NT2/D1 (cell line): ENCODE measurements around the gene EPS8L3.

Experiments
- DNase-seq: peaks from one replicate; pipeline ENCODE4 v3.0.0-alpha.2; 2011; ENCODE audit warnings: low read depth, low spot score
- H3K27me3 ChIP-seq: 2 replicates; pipeline ENCODE4 v1.6.0; 2011; ENCODE audit warnings: mild to moderate bottlenecking; ENCODE audit not compliant: insufficient read length, insufficient read depth
- H3K36me3 ChIP-seq: 2 replicates; pipeline ENCODE4 v1.6.1; 2011; ENCODE audit warnings: mild to moderate bottlenecking, low read length, mixed read lengths; ENCODE audit not compliant: insufficient read depth, insufficient read length
- H3K4me1 ChIP-seq: 2 replicates; pipeline ENCODE4 v1.5.1; 2011; ENCODE audit not compliant: insufficient read depth, insufficient read length
- H3K4me3 ChIP-seq: 2 replicates; pipeline ENCODE4 v1.5.1; 2011; ENCODE audit warnings: low read depth; ENCODE audit not compliant: insufficient read length
- H3K9ac ChIP-seq: 2 replicates; pipeline ENCODE4 v1.6.0; 2011; ENCODE audit warnings: low read depth; ENCODE audit not compliant: insufficient read length
- H3K9me3 ChIP-seq: 2 replicates; pipeline ENCODE4 v1.5.1; 2011; ENCODE audit warnings: mild to moderate bottlenecking, low read length; ENCODE audit not compliant: insufficient read depth
- SUZ12 ChIP-seq: IDR thresholded peaks from 2 replicates; pipeline ENCODE4 v1.6.1; 2011; ENCODE audit not compliant: insufficient read length, insufficient read depth; ENCODE audit errors: extremely low read depth
- YY1 ChIP-seq: IDR thresholded peaks from 2 replicates; pipeline ENCODE4 v1.6.1; 2011; ENCODE audit not compliant: insufficient read length, insufficient read depth
- ZNF274 ChIP-seq: IDR thresholded peaks from 2 replicates; pipeline ENCODE4 v1.6.1; 2011; ENCODE audit warnings: mild to moderate bottlenecking, low read depth, low read length

EPS8L3 gene

DNA sequence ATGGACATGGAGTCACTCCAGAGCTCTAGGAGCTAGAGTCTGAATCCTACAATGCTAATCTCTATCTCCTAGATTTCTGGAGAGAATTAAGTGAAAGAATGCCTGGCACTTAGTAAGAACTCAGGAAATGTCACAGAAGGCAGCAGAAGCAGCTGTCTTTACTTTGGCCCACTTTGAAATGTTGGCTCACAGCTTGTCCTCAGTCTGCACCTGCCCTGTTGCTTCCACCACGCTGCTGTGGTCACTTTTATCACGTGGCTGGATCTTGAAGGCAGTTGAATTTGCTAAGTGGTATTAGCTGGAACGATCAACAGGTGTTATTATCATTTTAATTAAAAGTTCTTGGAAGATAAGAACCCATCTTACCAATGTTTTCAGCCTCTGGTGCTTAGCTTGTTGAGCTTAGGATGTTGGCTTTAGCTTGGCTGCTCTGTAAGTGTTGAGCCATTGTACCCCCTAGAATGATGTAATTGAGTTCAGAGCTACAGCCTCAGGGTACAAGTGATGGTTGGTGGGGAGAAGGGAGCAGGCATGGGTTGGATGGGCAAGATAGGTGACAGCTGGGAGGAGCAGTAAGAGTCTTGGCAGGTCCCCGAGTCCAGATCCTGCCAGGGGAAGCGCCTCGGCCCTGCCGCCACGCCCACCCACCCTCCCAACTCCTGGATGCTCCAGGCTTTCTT, 41.9 kb upstream of the EPS8L3 start:
- no peak for TF ChIP-seq YY1
- no peak for DNase-seq
- Histone ChIP-seq H3K36me3 (no peaks in the 10 kb centered on the region), H3K9me3 (no peaks in the 10 kb centered on the region), H3K4me3 (no peak overlapping the region), H3K9ac (no peak overlapping the region), H3K4me1 (peaks cover 2% of the 10 kb centered on the region), H3K27me3 (no peaks in the 10 kb centered on the region)

DNA sequence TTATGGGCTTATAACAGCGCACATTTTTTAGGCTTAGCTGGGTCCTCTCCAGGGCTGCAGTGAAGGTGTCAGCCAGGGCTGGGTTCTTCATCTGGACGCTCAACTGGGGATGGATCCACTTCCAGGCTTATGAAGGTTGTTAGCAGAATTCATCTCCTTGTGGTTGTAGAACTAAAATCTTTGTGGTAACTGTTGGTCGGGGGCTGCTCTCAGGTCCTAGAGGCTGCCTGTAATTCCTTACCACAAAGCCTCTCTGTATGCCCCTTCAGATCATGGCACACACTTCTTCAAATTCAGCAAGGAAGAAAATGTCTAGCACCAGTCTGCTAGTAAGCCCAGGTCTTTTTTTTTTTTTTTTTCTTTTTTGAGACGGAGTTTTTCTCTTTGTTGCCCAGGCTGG, 40.9 kb upstream of the EPS8L3 start:
- Histone ChIP-seq H3K9me3 (no peaks in the 10 kb centered on the region), H3K27me3 (no peaks in the 10 kb centered on the region), H3K36me3 (no peaks in the 10 kb centered on the region), H3K4me3 (no peak overlapping the region), H3K9ac (no peak overlapping the region), H3K4me1 (peaks cover 2% of the 10 kb centered on the region)
- no peak for TF ChIP-seq ZNF274
- no peak for TF ChIP-seq SUZ12
- TF ChIP-seq YY1 = no peak
- no peak for DNase-seq

DNA sequence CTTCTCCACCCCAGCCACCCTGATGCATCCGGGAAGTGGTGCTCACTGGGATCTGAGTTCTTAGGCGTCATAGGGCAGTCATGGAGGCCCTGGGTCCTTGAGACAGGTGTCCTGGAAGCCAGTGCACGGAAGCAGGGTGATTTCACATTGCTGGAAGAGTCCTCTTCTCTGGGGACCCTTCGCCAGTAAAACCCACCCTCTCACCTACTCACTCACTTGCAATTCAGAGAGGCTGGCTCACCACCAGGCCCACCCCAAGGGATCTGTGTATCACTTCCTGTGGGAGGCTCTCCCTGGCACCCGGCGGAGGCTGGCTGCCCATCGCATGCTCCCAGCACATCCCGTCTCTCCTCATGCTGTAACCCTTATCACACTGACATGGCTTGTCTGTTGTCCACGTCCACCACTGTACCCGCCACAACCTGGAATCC, 40.2 kb upstream of the EPS8L3 start:
- TF ChIP-seq YY1 = no peak
- TF ChIP-seq ZNF274 = no peak
- H3K9ac ChIP-seq = no peak overlapping the region
- H3K4me1 ChIP-seq = peaks cover 2% of the 10 kb centered on the region
- DNase-seq = no peak
- H3K36me3 ChIP-seq = no peaks in the 10 kb centered on the region
- no peaks in the 10 kb centered on the region for H3K9me3 ChIP-seq
- H3K27me3 ChIP-seq = no peaks in the 10 kb centered on the region
- no peak overlapping the region for H3K4me3 ChIP-seq

DNA sequence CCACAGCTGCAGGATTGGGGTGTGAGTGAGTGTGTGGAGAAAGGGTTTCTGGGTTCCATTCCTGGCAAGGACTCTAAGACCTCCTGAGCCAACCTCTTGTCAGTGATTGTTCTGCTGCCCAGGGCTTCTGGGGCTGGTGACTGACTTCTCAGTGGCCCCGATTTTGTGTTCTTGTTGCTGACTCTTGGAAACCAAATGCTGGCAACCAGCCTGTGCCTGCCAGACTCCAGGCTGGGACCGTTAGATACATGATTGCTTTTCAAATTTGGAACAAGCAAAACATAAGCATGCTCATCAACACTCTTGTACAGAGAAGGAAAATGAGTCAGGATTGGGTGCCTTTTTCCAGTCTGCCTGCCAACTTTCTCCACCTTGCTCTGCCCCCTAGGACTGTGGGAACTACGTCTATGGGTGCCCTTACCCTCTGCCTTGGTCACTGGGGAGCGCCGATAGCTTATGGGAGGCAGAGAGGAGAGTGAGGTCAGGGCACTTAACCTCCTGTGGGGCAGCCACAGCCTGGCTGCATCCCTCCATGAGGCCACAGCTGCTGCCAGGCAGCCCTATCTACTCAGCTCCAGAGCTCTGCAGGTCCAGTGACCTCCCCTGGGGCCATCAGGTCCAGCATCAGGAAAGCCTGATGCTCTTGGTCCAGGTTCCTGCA, 39.3 kb upstream of the EPS8L3 start:
- H3K9me3 ChIP-seq = no peaks in the 10 kb centered on the region
- peaks cover 2% of the 10 kb centered on the region for H3K4me1 ChIP-seq
- no peak overlapping the region for H3K9ac ChIP-seq
- no peaks in the 10 kb centered on the region for H3K36me3 ChIP-seq
- no peaks in the 10 kb centered on the region for H3K27me3 ChIP-seq
- TF ChIP-seq YY1 (no peak), SUZ12 (no peak), ZNF274 (no peak)
- no peak overlapping the region for H3K4me3 ChIP-seq
- DNase-seq = no peak

DNA sequence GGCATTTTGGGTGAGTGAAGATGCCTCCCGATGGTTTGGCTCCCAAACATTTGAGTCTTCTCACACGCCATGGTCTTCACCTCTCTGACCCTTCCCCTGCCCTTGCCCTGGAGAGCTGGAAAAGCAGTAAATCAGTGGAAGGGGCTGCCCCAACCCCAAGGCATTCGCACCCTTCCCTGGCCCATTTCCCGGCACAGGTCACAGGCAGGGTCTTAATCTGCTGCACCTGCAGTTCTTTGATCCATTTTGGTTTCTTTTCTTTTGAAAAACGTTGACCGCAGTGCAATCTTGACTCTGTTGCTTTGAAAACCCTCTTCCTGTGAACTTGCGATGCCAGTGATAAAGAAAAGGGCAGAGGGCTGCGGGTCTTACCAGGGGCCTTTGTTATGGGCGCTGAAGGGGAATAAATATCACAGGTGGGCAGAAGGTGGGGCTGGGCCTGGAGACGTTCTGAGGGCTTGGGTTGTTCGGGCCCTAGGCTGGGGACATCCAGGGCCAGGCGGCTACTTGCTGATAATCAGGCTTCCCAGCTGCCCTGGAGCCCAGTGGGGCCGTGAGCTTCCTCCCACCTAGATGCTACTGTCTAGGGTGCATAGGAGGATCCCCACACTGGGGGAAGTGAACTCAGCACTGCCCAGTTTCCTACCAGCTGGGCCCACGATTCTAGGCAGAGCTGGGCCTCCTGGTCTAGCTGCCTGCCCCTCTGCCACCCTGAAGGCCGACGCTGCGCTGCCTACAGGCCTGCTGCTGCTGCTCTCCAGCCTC, 38.6 kb upstream of the EPS8L3 start:
- H3K9me3 ChIP-seq = no peaks in the 10 kb centered on the region
- no peaks in the 10 kb centered on the region for H3K27me3 ChIP-seq
- no peak overlapping the region for H3K4me3 ChIP-seq
- H3K36me3 ChIP-seq = no peaks in the 10 kb centered on the region
- no peak overlapping the region for H3K9ac ChIP-seq
- TF ChIP-seq SUZ12 = no peak
- TF ChIP-seq ZNF274 = no peak
- TF ChIP-seq YY1 = no peak
- H3K4me1 ChIP-seq = peaks cover 2% of the 10 kb centered on the region
- DNase-seq = no peak

DNA sequence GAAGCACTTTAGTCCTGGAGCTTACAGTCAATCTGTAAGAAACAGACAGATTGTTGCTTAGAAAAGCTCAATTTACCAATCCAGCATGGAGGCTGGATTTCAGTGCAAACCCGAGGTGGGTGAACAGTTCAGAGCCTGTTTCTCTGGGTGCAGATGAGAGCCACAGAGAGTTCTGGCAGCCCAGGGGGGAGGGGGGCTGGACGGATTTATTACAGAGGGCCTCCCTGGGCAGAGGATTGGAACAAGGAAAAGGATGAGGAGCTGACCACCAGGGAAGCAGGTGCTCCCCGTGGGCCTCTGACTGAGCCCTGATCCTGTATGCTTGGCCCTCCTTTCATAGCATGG, 38.0 kb upstream of the EPS8L3 start:
- no peak overlapping the region for H3K9ac ChIP-seq
- H3K4me1 ChIP-seq = peaks cover 2% of the 10 kb centered on the region
- H3K9me3 ChIP-seq = no peaks in the 10 kb centered on the region
- TF ChIP-seq YY1 (no peak), SUZ12 (no peak), ZNF274 (no peak)
- H3K4me3 ChIP-seq = no peak overlapping the region
- no peaks in the 10 kb centered on the region for H3K36me3 ChIP-seq
- no peak for DNase-seq
- H3K27me3 ChIP-seq = no peaks in the 10 kb centered on the region

DNA sequence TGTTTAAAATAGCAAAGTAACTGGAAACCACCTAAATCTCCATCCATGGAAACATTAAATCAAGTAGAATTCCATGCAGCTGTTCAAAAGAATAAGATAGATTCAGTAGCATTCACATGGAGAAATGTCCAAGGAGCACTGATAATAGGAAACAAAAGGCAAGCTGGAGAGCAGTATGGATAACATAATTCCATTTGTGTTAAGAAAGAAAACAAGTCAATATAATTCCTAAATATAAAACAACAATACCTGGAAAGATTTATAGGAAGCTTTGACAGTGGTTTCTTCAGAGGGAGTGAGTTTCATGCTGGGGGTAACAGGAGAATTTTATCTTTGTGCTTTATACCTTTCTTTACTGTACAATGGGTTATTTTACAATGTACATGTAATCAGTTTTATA, 36.6 kb upstream of the EPS8L3 start:
- no peak for TF ChIP-seq ZNF274
- TF ChIP-seq SUZ12 = no peak
- TF ChIP-seq YY1 = no peak
- H3K36me3 ChIP-seq = no peaks in the 10 kb centered on the region
- no peak overlapping the region for H3K9ac ChIP-seq
- H3K4me1 ChIP-seq = peaks cover 2% of the 10 kb centered on the region
- DNase-seq = no peak
- H3K4me3 ChIP-seq = no peak overlapping the region
- H3K9me3 ChIP-seq = no peaks in the 10 kb centered on the region
- no peaks in the 10 kb centered on the region for H3K27me3 ChIP-seq
